HG03354 (cell line): ENCODE data around the gene ARL5C.

Source experiments
- ATAC-seq: cut with Tn5 transposase; IDR thresholded peaks from one replicate; pipeline ENCODE4 v1.9.1; 2021; ENCODE audit warnings: mild to moderate bottlenecking; ENCODE audit not compliant: unreplicated experiment, poor library complexity, severe bottlenecking

ARL5C gene

DNA sequence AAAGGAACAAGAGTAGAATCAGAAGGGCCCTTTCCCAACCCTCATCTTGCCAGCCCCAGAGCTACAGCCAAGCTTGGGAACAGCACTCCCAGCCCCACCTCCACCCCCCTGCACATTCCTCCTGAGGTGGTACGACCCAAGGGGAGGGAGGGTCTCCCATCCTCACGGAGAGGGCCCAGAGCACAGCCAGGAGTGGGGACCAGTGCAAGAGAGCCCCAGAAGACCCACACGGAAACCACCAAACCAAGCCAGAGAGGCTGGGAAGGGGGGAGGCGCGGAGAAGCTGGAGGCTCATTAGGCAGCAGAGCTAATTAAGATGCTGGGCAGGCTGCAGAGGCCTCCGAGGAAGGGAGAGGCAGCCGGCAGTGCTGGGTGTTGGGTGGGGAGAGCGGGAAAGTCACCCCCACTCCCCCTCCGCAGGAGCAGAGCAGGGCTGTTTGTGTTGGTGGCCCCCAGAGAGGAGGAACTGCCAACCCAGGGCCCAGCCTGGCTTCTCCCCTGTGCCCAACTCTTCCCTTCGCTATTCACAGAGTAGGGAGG is 29.1 kb upstream of the ARL5C start:
- ATAC-seq, result no peak

DNA sequence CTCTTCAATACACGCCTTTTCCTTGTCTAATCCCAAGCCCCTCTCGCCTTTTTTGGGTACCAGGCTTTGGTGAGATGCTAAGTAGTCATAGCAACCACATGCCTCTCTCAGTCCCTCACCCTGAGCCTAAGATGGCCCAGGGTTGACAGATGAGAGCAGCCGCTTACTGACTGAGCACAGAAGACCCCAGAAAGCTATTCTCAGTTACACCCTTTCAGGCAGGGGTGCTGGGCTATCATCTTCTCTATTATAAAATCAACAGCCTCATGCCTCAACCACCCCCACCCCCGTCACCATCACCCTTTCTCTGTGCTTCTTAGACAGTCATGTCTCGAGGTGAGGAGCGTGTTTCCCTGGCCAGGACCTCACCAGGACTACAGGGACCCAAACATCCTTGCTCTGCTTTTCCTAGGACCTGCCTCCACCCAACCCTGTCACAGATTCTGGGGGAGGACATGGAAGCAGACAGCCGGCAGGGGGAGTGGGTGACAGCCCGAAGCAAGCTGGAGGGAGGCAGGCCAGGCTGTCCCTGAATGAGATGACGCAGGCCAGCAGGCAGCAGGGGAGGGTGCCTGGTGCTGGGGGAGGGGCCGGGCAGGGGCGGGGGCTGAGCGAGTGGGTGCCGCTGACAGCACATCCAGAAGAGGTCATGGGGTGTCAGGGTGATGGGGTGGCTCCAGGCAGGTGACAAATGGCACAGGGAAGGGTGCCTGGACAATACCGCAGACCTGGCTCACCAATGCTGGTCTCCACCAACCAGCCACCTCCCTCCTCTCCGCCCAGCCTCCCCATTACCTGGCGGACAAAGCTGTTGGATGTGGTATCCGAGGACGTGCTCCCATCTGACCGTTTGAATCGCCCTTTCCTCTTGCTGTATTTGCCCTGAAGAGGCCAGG is 28.4 kb upstream of the ARL5C start:
- no peak for ATAC-seq

DNA sequence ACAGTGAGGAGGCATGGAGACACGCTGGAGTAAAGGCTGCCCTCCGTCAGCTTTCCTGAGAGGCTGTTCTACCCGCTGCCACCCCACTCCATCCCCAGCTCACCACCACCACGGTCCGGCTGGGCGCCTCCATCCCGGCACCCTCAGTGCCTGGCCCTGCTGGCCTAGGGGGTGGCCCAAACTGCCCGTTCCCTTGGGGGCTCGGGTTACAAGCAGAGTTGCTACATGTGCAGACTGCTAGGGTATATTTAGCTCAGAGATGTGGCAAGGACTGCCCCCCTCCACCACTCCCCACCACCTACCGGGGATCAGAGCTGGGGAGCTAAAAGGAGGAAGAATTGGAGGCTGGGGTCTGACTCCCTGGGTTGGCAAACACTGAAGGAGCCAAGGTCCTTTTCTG is 27.4 kb upstream of the ARL5C start:
- ATAC-seq, result no peak

DNA sequence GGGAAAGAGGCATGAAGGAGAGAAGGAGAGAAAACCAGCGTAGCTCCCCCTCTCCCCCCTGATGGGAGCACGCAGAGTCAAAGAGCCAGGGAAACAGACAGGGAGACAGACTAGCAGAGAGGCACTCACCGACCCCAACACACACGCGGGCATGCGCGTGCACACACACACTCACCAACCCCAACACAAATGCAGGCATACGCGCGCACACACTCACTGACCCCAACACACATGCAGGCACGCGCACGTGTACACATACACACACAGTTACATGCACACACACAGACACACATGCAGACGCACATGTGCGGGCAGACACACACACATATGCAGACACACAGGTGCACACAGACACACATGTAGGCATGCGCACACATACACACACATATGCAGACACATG is 26.9 kb upstream of the ARL5C start:
- no peak for ATAC-seq

DNA sequence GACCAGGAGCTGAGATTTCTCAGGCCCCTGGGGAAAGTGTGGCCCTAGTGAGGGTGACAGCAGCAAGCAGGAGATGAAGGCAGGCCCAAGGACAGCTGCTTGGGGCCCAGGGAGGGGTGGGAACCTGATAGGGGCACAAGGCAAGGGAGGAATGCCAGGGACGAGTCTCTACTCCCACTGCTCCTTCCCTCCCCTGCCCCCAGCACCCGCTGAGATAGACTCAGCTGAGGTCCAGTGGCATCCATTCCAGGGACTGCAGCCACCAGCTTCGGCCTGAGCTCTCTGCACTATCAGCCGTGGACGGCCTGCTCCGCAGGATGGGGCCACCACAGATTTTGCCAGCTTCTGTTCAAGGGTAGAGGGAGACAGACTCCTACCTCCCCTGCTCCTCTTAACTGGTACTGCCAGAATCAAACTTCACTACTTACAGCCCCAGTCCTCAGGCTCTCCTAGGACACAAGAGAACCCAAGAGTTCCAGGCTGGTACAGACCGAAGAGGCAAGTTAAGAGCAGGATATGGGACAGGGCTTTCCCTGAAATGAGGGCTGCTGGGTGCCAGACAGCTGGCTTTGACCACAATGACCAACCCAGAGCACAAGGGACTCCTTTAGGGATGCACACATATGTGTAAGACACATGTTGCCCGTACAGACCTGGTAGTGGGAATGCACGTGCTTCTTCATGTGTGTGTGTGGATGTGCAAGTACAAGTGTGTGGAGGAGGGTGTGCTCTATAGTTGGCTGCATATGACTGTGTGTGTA is 26.0 kb upstream of the ARL5C start:
- no peak for ATAC-seq

DNA sequence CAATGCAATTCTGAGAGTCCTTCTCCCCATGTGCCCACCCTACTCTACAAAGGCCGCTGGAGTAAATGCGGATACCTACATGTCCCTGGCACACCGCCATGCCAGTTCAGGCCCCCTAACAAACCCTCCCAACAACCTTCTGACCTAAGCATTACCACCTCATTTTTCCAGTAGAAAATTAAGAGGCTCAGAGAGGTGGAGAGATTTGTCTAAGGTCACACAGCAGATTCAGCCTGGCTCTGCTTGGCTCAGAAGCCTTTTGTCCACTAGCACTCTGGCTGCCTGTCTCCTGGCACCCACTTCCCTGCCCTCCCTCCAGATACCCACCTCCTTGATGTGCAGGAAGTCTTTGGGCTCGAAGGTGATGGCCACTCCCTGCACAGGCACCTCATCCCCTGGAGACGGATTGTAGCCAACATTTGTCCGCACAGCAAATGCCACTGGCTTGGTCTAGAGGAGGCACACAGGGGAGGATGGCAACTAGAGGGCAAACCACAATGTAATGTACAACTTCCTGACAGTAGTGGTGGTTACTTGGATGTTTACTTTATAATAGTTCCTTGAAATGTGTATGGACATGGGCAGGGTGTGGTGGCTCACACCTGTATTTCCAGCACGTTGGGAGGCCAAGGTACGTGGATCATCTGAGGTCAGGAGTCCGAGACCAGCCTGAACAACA is 21.3 kb upstream of the ARL5C start:
- ATAC-seq, result no peak

DNA sequence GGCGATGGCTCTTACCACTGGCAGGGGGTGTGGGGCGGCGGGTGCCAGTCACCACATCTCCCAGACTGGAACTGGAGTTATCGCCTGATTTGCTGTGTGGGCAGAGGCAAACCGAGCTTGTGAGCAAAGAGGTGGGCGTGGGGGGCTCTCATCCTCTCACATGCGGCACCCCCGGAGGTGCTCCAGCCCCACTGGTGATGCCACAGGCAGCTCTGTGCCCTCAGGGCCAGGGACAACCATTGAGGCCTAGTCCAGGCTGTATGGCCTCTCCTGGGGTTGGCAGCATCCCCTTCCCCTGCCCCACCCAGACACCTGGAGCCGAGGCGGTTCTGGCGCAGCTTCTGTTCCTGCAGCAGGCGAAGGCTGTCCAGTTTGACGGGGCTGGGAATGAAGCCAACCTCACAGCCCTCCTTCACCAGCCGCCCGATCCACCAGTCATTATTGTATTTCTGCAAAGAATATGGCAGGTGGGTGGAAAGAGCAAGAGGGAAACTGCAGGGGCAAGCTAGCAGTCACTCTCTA is 20.6 kb upstream of the ARL5C start:
- no peak for ATAC-seq

DNA sequence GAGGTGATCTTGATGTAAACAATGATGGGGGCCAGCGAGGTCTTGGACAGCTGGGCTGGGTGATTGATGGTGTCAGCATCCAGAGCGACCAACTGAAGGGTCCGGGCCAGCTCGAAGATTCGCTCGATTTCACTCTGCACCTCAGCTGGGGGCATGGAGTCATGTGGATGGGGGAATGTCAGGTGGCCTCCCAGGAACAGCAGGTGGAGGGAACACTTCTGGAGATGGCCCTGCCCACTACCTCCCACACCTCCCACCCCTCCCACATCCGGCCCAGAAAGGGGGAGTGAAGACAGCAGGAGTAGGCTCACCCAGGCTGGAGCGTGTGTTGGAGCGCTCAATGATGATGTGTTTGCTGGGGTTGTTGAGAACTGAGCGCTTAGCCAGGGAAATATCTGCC is 17.8 kb upstream of the ARL5C start:
- no peak for ATAC-seq

DNA sequence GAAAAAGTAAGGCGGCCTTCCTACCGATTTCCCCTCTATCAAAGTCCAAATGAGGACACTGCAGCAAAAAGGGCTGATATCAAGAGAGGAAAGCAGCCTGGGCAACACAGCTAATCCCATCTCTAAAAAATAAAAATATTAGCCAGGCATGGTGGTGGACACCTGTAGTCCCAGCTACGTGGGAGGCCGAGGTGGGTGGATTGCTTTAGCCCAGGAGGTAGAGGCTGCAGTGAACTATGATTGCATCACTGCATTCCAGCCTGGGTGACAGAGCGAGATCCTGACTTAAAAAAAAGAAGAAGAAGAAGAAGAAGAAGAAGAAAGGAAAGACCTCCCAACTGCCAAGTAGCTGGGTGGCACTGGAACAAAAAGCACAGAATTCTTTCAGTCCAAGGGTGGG is 17.1 kb upstream of the ARL5C start:
- ATAC-seq, result no peak

DNA sequence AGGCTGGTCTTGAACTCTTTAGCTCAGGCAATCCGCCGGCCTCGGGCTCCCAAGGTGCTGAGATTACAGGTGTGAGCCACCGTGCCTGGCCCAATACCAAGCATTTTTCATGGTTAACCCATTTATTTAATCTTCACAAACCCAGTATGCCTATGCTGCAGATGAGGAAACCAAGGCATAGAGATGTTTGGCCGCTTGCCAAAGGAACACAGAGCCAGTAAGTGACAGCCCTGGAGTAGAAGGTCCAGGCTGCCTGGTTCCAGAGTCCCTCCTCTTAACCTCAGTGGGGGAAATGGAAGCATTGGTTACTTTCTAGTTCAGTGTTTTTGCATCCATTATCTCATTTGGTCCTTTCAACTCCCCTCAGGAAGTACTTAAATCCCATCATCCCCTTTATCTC is 15.3 kb upstream of the ARL5C start:
- no peak for ATAC-seq

DNA sequence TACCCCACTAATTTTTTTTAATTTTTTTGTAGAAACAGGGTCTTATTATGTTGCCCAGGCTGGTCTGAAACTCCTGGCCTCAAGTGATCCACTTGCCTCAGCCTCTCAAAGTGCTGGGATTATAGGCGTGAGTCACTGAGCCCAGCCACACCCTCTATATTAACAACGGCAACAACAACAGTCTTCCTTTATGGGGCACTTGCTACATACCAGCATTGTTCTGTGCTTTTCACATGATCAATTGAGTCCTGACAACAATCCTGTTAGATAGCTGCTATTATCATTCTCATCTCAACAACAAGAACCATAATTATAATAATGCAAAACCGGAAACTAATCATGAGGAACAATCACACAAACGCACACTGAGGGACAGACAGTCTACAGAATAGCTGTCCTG is 12.6 kb upstream of the ARL5C start:
- ATAC-seq, result no peak

DNA sequence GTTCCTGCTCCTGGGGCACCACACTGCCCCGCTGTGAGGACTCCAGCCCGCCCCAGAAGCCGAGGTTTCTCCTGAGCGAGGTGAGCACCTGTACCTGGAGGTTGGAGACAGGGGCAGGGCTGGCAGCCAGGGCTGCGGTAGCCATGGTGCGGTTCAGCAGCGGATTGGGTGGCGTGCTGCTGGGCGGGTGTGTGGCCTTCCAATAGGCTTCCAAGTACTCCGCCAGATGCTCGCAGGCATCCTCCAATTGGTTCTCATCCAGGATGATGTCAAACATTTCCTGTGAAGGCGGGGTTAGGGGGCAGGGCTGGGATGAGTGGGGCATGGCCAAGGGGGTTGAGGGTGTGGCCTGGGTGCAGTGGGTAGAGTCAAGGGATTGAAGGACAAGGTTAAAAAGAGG is 11.3 kb upstream of the ARL5C start:
- ATAC-seq, result no peak

DNA sequence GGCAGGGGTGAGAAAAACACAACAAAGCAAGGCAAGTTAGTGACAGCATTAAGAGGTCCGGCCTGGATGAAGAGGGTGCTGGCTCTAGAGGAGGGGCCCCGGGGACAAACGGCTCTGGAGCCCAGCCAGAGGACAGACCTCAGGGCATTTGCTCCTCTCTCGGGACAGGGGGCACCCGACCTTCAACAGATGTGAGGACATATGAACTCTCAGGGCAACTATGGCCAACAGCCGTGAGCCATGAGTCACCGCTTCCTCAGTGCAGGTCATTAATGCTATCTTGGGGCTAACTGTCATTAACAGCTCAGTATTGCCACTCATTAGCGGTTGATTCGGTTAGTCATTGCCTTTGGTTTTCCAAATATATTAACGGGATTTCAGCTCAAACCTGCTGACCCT is 9.7 kb upstream of the ARL5C start:
- no peak for ATAC-seq

DNA sequence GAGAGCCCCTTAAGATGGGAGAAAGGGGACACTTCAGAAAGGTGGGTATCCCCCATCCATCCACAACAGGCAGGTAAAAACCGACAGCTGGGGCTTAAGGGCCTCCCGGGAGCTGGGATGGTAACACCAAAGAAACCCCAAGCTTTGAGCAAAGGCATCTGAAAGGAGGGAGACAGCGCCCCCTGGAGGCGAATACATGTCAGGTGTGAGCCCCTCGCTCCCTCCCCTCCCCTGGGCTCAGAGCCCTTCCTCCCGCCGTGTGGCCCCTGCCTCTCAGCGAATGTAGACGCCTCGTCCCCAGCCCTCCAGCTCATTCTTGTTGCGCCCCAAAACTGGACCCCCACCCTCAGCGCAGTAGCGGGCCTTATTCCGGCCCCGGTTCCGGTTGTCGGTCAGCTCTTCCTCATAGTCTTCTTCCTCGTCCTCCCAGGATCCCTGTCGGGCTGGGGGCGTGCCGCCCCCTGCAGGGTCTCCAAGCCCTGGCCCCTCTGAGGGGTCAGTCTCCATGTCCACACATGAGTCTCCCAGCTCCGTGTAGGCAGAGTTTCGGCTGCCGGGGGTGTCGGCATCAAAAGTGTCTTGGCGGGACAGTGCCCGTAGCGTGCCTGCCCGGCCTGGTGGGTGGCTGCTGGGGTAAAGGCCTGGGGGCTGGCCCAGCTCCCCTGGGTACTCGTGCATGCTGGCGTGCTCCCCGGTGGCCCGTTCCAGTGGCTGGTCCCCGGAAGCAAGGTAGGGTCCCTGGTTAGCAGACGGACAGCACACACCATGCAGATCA is 9.1 kb upstream of the ARL5C start:
- no peak for ATAC-seq

DNA sequence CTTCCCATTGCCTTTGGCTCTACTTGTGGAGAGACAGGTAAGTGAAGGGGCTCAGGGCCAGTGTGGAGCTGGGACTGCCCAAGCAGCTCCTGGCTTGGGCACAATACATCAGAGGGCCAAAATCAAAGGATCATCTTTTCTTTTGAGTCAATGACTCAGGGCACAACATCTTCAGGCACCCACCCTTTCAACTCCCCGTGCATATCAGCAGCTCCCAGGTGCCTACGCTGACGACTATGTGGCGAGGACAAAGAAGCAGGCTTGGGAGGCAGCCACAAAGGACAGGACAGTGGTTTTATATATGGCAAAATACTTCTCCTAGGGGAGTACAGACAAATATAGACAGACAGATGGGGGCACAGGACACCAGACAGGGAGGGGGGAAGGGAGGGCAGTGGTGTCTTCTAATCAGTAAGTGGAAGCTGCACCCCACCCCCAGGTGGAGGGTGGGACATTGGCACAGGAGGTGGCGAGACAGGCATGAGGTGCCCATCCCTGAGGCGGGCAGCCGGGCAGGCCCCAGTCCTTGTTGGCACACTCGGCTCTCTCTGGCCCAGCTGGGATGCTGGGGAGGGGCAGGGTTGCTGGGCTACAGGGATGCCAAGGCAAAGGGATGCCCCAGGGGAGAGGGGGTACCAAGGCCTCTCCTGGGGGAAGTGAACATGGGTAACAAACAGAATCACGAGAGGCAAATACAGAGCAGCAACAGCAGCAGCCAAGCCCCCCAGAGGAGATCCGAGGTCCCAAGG is 7.7 kb upstream of the ARL5C start:
- no peak for ATAC-seq

DNA sequence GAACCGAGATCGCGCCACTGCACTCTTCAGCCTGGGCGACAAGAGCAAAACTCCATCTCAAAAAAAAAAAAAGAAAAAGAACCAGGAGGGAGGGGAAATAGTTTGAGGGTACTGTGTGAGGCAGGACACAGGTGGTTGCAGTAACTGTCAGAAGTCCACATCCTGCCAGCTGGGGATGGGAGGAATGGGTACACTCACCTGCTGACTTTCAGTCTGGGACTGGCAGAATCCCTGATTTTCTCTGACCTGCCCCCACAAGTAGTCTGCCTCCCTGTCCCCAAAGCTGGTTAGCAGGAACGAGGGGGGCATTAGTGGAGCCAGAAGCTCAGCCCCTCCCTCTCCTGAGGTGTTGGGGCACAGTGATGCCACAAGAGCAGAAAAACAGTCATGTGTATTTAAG is 7.1 kb upstream of the ARL5C start:
- ATAC-seq, result no peak

DNA sequence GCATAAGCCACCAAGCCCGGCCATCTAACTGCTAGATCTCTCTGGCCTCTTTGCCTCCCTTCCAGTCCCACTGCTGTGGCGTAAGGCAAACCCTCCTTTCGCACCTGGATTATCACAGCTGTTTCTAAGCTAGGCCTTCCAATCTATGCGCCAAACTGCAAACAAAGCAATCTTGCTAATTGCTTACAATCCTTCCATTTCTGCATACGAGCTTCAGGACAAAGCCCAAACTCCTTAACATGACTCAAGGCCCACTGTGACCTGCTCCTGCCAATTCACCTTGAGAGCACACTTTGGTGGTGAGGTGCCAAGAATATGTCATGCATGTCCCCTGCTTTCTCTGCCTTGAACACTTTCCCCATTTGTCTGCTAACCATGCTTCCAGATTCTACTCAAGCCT is 6.0 kb upstream of the ARL5C start:
- ATAC-seq, result no peak

DNA sequence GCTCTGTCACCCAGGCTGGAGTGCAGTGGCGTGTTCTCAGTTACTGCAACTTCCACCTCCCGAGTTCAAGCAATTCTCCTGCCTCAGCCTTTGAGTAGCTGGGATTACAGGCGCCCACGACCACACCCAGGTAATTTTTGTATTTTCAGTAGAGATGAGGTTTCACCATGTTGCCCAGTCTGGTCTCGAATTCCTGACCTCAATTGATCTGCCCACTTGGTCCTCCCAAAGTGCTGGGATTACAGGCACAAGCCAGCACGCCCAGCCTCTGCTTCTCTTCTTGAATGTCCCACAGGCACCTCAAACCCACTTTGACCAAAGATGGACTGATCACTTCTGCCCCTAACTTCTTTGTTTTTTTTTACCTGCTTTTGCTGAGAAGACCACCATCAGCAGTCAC is 4.6 kb upstream of the ARL5C start:
- no peak for ATAC-seq

DNA sequence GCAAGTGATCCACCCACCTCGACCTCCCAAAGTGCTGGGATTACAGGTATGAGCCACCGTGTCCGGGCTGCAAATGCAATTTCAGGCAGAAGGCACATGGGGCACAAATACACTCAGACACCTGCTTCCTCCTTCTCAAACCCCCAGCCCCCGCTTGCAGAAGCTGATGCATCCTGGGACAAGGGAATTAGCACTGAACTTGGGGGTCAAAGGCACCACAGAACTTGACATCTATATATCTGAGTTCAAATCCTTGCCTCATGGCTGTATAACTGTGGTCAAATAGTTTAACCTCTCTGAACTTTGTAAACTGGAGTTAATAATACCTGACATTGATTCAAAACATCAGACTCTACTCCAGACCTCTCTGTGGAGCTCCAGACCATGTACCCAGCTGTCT is 4.1 kb upstream of the ARL5C start:
- ATAC-seq, result no peak
